GM10847 (cell line): ENCODE data around the gene OBSCN.

Source experiments
- POLR2A ChIP-seq: IDR thresholded peaks from 2 replicates; pipeline ENCODE4 v1.6.1; 2011; ENCODE audit not compliant: insufficient read length; ENCODE audit errors: extremely low read depth

Gene OBSCN

DNA sequence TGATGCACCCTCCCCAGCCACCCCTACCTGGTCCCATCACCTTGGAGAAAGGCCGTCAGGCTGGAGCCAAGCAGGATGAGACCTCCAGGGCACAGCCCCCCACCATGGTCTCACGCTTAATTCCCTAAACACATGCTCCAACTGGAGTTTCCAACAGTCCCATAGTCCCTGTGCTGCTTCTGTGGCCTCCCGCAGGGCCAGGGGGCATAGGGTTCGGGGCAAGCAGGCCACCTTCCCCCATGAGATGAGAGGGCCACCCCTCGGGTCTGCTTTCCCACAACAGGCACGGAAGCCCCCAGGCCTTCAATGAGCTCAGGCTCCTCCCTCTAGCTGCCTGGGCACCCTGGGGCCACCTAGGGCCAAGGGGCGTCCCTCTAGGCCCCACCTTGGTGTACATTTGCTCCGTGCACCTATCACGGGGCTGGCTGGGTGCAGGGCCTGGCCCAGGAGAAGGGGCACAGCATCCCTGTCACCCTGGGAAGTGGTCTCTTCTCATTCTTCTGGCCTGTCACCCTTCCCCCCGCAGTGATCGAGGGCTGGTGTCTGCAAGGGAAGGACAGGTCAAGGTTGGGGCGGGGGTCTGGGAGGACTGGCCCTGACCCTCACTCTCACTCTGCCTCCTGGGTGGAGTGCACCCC lies 156.3 kb downstream of the OBSCN start:
- no peak for TF ChIP-seq POLR2A

DNA sequence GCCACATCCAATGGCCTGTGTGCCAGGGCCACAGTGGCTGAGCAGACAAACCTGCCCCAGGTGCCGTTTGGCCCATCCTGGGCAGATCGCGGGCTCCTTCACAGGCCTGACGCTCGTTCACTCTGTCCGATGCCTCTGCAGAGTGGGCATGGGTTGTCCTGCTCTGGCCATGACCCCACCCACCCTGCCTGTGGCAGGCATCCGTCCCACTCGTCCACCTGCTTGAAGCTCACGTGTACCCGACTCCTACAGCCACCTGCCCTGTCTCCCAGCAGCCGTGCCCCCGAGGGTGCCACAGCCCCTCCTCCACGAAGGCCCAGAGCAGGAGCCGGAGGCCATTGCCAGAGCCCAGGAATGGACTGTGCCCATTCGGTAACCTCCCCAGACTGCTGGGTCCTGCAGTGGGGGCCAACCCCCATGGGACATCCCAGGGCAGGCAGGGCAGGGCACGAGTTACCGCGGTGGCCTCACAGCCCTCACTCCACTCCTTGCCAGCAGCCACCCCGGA lies 156.9 kb downstream of the OBSCN start:
- TF ChIP-seq POLR2A = no peak

DNA sequence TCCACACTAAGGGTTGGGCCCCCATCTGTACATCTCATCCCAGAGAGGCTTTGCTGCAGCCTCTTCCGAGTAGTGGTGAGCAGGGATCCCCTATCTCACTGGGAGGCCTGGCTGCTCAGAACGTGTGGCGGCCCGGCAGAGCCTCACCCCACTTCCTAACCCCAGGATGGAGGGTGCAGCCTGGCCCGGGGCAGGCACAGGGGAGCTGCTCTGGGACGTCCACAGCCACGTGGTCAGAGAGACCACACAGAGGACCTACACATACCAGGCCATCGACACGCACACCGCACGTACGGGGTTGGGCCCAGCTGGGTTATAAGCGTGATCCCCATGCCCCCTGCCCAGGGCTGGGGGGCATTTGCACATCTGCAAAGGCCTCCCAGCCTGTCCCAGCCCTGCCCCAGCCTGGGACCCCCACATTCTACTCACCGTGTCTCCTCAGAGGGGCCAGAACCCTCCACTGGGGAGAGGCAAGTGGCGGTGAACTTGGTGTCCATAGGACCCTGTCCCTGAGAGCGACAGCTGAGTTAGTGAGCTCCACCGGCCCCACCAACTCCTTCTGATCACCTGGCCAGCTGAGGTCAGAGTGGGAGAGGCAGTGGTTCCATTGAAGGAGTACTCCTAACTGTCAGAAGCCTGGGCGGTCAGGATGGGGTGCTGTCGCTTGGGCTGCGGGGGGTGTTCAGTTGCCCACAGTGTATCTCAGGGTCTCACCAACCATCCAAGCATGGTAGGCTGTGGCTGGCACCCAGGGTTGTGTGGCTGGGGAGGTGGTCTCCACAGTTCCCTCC lies 157.6 kb downstream of the OBSCN start:
- no peak for TF ChIP-seq POLR2A

DNA sequence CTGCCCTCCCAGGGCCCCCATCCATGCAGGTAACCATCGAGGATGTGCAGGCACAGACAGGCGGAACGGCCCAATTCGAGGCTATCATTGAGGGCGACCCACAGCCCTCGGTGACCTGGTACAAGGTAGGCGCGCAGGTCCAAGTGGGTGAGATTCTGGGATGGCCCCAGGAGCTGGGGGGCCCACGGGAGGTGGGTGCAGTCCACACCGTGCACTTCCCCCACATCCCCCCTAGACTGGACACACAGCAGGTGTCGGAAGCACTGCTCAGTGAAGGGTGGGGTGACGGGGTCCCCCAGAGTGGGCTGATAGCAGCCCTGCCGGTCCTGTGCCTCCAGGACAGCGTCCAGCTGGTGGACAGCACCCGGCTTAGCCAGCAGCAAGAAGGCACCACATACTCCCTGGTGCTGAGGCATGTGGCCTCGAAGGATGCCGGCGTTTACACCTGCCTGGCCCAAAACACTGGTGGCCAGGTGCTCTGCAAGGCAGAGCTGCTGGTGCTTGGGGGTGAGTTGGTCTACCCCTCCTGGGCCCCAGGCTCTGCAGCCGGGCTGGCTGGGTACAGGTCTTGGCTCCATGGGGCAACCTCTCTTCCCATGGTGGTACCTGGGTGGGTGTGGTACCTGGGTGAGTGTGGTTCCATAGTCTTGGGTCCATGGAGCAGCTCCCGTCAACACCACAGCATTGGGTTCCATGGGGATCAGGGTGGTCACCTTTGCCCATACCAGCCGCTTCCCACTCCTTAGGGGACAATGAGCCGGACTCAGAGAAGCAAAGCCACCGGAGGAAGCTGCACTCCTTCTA lies 158.4 kb downstream of the OBSCN start:
- no peak for TF ChIP-seq POLR2A

DNA sequence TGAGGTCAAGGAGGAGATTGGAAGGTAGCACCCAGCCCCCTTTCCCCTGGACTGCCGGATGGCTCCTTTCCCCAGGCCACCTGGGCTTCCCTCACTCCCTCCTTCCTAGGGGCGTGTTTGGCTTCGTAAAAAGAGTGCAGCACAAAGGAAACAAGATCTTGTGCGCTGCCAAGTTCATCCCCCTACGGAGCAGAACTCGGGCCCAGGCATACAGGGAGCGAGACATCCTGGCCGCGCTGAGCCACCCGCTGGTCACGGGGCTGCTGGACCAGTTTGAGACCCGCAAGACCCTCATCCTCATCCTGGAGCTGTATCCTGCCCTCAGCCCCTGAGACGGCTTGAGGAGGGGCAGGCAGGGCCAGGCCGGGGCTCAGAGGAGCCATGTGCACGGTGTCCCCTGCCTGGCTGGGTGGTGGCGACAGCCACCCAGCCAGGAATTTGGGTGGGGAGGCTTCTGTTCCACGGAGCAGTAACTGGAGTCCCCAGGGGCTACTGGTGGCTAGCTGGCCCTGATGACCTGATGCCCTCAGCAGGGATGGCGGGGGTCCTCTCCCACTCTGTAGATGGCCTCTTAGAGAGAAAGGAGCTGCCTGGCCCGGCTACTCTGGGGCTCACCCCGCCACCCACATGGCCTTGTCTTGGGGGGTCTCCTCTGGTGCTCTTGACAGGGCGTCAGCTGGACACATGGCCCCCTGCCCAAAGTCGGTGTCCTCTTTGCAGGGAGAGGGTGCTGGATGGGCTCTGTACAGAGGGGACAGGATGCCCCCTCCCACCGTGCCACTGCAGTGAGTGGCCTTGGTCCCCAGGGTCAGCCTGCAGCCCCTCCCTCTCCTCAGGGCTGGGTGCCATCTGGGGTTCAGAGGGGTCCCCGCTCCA lies 159.3 kb downstream of the OBSCN start:
- no peak for TF ChIP-seq POLR2A

DNA sequence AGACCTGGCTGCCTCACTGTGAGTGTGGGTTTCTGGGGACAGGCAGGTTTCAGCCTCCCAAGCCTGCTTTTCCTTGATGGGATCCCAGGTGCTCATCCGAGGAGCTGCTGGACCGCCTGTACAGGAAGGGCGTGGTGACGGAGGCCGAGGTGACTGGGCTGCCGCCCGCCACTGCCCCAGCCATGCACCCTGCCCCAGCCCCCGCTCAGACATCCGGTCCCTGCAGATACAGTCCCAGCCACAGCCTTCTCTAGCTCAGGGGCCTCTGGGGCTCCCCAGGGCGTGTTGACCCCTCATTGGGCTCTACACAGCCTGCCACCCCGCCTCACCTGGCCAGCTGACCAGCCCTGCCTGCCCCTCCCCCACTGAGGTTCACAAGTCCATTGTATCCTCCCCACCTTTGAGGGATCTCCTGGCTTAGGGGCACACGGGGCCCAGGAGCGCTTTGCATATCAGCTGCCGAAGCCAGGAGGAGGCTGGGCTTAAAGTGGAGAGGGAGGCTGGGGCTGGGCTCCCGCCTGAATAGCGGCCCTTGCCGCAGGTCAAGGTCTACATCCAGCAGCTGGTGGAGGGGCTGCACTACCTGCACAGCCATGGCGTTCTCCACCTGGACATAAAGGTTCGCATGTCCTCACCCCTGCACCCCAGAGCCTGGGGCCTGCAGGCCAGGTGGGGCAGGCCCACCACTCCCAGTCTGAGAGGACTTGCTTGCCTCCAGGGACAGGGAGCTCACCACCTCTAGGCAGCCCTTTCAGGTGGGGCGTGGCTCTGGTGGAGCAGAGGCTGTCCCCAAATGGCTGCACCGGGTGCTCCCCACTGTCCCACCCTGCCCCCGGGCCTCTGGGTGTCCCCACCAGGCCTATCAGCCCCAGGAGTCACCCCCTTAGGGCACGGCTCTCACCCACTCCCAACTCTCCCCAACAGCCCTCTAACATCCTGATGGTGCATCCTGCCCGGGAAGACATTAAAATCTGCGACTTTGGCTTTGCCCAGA lies 160.3 kb downstream of the OBSCN start:
- TF ChIP-seq POLR2A = no peak

DNA sequence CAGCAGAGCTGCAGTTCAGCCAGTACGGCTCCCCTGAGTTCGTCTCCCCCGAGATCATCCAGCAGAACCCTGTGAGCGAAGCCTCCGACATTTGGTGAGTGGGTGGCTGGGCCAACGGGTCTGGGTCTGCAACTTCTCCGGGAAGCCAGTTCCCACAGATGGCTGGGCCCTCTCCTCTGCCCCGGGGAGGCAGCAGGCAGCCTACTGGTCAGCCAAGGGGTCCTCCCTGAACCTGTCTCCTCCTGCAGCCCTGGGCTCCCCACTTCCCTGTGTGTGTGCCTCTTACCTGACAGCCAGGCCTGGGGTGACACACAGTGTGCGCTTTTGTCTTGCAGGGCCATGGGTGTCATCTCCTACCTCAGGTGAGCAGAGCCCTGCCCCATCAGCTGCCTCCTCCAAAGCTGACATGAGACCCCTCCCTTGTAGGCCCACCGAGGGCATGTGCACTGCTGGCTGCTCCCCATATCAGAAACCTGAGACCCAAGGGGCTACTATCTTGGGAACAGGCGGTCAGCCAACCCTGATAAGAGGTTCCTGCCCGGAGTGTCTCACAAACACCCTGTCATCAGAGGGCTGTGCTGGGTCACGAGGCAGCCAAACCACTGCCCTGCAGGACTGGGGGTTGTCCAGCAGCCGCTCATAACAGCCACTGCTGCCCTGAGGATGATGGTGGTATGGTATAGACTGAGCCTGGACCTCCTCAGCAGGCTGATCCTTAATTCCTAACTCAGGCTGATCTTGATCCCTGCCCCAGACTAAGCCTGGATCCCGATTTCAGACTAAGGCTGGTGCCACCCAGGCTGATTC lies 161.2 kb downstream of the OBSCN start:
- no peak for TF ChIP-seq POLR2A

DNA sequence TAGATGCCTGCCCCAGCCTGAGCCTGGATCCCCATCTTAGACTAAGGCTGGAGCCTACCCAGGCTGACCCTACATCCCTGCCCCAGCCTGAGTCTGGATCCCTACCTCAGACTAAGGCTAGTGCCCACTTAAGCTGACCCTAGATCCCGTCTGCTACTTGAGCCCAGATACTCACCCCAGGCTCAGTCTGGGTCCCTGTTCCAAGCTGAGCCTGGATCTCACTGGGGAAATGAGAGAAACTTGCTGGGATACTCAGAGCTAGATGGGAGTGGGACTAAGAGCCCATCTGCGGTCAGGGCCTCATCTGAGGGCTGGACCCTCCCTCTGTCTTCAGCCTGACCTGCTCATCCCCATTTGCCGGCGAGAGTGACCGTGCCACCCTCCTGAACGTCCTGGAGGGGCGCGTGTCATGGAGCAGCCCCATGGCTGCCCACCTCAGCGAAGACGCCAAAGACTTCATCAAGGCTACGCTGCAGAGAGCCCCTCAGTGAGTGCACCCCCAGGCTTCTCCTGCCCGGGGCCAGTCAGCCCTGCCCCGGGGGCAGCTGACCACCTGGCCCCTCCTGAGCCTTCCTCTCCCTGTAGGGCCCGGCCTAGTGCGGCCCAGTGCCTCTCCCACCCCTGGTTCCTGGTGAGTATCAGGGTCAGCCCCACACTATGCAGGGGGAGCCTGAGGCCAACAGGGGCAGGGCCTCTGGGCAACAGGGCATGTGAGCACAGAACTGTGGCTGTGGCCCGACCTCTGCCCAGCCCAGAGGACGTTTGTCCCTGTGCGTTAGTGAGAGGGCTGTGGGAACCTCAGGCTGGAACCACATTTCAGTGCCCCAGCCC lies 162.0 kb downstream of the OBSCN start:
- TF ChIP-seq POLR2A = no peak

DNA sequence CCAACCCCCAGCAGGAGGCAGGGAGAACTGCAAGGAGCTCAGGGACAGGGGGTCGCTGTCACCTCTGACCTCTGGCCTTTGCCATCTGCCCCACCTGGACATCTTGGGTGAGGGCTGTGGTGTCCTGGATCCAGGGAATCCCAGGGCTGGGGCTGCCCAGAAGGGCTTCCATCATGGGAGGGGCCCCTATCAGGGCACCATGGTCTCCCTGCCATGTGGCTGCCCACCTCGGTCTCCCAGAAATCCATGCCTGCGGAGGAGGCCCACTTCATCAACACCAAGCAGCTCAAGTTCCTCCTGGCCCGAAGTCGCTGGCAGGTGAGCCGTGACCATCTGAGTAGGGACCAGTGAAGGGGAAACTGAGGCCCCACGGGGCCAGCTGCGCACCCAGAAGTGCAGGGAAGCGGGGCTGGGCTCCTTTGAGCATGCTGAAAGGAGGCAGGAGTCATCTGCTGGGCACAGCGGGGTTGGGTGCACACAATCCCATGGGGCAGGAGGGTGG lies 162.6 kb downstream of the OBSCN start:
- no peak for TF ChIP-seq POLR2A

DNA sequence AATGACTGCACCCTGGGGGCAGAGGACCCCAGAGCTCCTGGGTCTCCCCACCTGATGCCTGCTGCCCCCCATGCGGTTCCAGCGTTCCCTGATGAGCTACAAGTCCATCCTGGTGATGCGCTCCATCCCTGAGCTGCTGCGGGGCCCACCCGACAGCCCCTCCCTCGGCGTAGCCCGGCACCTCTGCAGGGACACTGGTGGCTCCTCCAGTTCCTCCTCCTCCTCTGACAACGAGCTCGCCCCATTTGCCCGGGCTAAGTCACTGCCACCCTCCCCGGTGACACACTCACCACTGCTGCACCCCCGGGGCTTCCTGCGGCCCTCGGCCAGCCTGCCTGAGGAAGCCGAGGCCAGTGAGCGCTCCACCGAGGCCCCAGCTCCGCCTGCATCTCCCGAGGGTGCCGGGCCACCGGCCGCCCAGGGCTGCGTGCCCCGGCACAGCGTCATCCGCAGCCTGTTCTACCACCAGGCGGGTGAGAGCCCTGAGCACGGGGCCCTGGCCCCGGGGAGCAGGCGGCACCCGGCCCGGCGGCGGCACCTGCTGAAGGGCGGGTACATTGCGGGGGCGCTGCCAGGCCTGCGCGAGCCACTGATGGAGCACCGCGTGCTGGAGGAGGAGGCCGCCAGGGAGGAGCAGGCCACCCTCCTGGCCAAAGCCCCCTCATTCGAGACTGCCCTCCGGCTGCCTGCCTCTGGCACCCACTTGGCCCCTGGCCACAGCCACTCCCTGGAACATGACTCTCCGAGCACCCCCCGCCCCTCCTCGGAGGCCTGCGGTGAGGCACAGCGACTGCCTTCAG lies 163.3 kb downstream of the OBSCN start:
- TF ChIP-seq POLR2A = no peak

DNA sequence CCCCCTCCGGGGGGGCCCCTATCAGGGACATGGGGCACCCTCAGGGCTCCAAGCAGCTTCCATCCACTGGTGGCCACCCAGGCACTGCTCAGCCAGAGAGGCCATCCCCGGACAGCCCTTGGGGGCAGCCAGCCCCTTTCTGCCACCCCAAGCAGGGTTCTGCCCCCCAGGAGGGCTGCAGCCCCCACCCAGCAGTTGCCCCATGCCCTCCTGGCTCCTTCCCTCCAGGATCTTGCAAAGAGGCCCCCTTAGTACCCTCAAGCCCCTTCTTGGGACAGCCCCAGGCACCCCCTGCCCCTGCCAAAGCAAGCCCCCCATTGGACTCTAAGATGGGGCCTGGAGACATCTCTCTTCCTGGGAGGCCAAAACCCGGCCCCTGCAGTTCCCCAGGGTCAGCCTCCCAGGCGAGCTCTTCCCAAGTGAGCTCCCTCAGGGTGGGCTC lies 163.9 kb downstream of the OBSCN start:
- TF ChIP-seq POLR2A = no peak
